HUES48 (cell line): Measurements from ENCODE around the gene HOMER3.
"Not testable (repeated sequence)": the region's sequence is repeated elsewhere in the genome, so short reads cannot be mapped to it uniquely, and the experiment has no call there.

ENCODE experiments used
- H3K27ac ChIP-seq: one replicate; pipeline ENCODE4 v1.7.0; 2013; ENCODE audit warnings: low read depth, low read length, inconsistent platforms
- H3K27me3 ChIP-seq: 2 replicates; pipeline ENCODE4 v1.6.1; 2013; ENCODE audit warnings: mild to moderate bottlenecking, low read length; ENCODE audit not compliant: control insufficient read depth, insufficient read depth
- H3K36me3 ChIP-seq: 2 replicates; pipeline ENCODE4 v1.6.1; 2013; ENCODE audit warnings: low read length; ENCODE audit not compliant: control insufficient read depth, insufficient read depth
- H3K4me1 ChIP-seq: 2 replicates; pipeline ENCODE4 v1.6.1; 2013; ENCODE audit warnings: mild to moderate bottlenecking, low read length; ENCODE audit not compliant: control insufficient read depth, insufficient read depth
- H3K4me3 ChIP-seq: 2 replicates; pipeline ENCODE4 v1.5.1; 2013; ENCODE audit warnings: mild to moderate bottlenecking, low read depth, low read length
- H3K9ac ChIP-seq: 2 replicates; pipeline ENCODE4 v1.6.1; 2013; ENCODE audit warnings: mild to moderate bottlenecking, low read depth, low read length, moderate library complexity
- H3K9me3 ChIP-seq: 2 replicates; pipeline ENCODE4 v1.6.1; 2013; ENCODE audit warnings: low read length; ENCODE audit not compliant: control insufficient read depth, insufficient read depth

HOMER3 gene

DNA sequence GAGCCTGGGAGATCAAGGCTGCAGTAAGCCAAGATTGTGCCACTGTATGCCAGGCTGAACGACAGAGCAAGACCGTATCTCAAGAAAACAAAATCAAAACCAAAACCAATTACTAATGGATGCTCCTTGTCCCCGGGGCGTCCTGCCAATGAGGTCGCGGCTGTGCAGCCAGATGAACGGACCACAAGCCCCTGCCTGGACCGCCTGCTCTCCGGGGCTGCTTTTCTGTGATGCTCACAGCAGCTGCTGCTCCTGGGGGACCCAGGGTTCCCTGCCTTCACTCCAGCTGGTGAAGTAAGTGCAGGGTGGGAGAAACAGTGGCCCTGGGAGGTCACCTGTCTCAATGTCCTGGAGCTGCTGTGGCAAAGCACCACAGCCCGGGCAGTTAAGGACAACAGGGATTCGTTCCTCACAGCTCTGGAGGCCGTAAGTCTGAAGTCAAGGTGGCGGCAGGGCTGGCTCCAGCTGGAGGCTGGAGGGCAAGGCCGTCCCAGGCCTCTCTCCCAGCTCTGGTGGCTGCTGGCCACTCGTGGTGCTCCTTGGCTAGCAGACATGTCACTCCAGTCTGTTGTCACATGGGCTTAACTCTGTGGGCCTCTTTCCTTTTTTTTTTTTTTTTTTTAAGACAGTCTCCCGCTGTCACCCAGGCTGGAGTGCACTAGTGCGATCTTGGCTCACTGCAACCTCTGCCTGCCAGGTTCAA, 31.9 kb downstream of the HOMER3 start:
- Histone ChIP-seq H3K36me3 (peaks cover 62% of the 10 kb centered on the region), H3K4me1 (no peaks in the 10 kb centered on the region), H3K4me3 (no peak overlapping the region), H3K9ac (no peak overlapping the region), H3K9me3 (no peaks in the 10 kb centered on the region), H3K27ac (no peak overlapping the region), H3K27me3 (no peaks in the 10 kb centered on the region)

GRCh38 chr19:18906605-18907519, 34.2 kb downstream of the HOMER3 start:
- H3K27ac ChIP-seq: no peak overlapping the region
- peaks cover 56% of the 10 kb centered on the region for H3K36me3 ChIP-seq
- no peak overlapping the region for H3K4me3 ChIP-seq
- no peak overlapping the region for H3K9ac ChIP-seq
- H3K4me1 ChIP-seq: no peaks in the 10 kb centered on the region
- no peaks in the 10 kb centered on the region for H3K27me3 ChIP-seq
- no peaks in the 10 kb centered on the region for H3K9me3 ChIP-seq

- Histone ChIP-seq H3K4me3 (no peak overlapping the region), H3K27me3 (no peaks in the 10 kb centered on the region), H3K9ac (no peak overlapping the region), H3K4me1 (no peaks in the 10 kb centered on the region), H3K27ac (no peak overlapping the region), H3K36me3 (peaks cover 58% of the 10 kb centered on the region), H3K9me3 (no peaks in the 10 kb centered on the region)
These were observed 35.3 kb downstream of the HOMER3 start for GRCh38 chr19:18905513-18906236.

DNA sequence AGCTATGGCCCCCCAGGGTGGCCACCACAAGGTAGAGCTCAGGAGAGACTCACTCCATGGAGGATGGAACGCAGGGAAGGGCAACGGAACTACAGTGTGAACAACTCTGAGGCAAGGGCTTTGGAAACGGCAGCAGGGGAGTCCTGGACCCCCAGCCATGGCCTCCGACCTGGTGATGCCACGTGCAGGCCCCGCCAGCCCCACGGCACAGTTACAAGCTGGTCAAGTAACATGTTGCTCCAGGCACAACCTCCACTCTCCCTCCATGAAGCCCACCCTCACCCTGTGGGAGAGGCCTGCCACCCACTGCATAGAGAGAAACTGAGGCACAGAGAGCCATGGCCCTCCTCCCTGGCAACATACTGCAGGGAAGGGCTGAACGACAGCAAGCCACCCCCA, 36.0 kb downstream of the HOMER3 start:
- Histone ChIP-seq H3K9ac (no peak overlapping the region), H3K4me1 (no peaks in the 10 kb centered on the region), H3K27ac (no peak overlapping the region), H3K4me3 (no peak overlapping the region), H3K27me3 (no peaks in the 10 kb centered on the region), H3K36me3 (peaks cover 57% of the 10 kb centered on the region), H3K9me3 (no peaks in the 10 kb centered on the region)

DNA sequence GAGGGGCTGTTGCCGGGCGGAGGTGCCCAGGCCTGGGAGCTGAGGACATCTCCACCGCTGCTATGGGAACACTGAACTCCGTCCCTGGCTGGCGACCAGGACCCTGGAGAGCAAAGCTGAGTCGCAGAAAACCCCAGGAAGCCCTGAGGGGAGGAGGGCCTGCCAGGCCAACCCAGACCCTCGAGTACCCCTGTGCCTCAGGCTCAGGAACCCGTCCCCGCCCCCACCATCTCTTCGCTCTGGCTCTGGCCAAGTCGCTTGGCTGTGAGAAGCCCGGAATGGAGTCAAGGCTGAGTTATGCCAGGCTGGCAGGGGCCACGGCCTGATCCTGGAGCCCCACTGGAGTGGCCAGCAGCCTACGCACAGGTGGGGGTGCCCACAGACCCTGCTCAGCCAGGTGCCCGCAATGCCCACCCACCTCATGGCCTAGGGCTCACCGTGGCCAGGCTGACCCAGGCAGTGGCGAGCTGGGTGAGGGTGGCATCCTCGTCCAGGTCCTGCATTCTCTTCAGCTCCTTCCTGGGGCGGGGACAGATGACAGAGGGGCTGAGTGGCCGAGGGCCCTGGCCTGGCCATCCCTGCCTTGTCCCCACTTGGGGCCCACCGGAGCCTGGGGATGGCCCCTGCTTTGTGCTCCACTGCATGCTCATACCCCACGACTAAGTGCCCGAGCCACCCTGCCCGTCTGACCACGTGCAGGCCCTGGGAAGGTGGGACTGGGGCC, 36.5 kb downstream of the HOMER3 start:
- H3K9ac ChIP-seq: no peak overlapping the region
- no peaks in the 10 kb centered on the region for H3K4me1 ChIP-seq
- no peaks in the 10 kb centered on the region for H3K9me3 ChIP-seq
- H3K27me3 ChIP-seq: no peaks in the 10 kb centered on the region
- H3K36me3 ChIP-seq: peaks cover 57% of the 10 kb centered on the region
- no peak overlapping the region for H3K4me3 ChIP-seq
- no peak overlapping the region for H3K27ac ChIP-seq

GRCh38 chr19:18903156-18904037, 37.6 kb downstream of the HOMER3 start:
- Histone ChIP-seq H3K27ac (no peak overlapping the region), H3K9me3 (no peaks in the 10 kb centered on the region), H3K4me1 (no peaks in the 10 kb centered on the region), H3K36me3 (peaks cover 55% of the 10 kb centered on the region), H3K9ac (no peak overlapping the region), H3K27me3 (no peaks in the 10 kb centered on the region), H3K4me3 (no peak overlapping the region)

DNA sequence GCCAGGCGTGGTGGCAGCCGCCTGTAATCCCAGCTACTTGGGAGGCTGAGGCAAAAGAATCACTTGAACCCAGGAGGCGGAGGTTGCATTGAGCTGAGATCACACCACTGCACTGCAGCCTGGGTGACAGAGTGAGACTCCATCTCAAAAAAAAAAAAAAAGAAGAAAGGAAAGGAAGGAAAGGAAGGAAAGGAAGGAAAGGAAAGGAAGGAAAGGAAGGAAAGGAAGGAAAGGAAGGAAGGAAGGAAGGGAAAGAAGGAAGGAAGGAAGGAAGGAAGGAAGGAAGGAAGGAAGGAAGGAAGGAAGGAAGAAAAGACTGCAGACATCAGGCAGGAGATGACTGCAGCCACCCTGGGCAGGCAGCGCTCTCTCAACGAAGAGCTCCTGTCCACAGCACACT, 38.5 kb downstream of the HOMER3 start:
- not testable (repeated sequence) for H3K4me1 ChIP-seq, H3K27me3 ChIP-seq, H3K4me3 ChIP-seq, H3K9me3 ChIP-seq, H3K27ac ChIP-seq, H3K9ac ChIP-seq
- peaks cover 50% of the 10 kb centered on the region for H3K36me3 ChIP-seq

- peaks cover 10% of the 10 kb centered on the region for H3K27me3 ChIP-seq
- H3K27ac ChIP-seq: no peak overlapping the region
- H3K36me3 ChIP-seq: peaks cover 40% of the 10 kb centered on the region
- no peak overlapping the region for H3K4me3 ChIP-seq
- no peaks in the 10 kb centered on the region for H3K4me1 ChIP-seq
- H3K9me3 ChIP-seq: no peaks in the 10 kb centered on the region
- no peak overlapping the region for H3K9ac ChIP-seq
These were observed 39.5 kb downstream of the HOMER3 start for GRCh38 chr19:18901491-18901890.

DNA sequence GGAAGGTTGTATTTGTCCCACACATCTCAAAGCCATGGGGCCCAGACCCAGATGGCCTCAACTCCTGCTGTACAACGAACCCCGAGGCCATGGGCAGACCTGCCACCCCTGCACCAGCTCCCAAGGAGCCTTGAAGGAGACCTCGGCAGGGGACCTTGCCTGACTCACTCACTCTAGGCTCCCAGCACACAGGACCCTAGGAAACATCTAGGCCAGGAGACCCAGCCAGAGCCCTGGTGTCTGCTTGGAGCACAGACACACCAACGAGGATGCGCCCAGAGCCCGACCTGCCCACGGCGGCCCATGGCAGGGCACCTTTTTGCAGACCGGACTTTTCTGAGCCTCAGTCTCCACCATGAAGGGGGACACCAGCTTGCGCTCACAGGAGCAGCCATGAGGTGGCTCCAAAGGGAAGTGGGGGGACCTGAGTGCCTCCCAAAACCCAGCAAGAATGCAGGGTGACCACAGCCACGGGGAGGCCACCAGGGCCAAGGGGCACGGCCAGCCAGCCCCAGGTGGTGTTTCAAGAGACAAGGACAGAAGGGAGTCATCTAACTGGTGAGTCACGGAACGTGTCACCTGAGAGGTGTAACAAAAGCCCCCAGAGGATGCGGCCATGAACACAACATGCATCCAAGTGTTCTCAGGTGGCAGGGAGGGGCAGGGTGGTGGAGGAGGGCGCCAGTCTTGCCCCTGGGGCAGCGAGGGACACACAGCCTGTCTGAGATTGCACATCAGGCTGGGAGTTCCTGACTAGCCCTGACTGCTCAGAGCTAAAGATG, 40.1 kb downstream of the HOMER3 start:
- Histone ChIP-seq H3K27ac (no peak overlapping the region), H3K4me1 (no peaks in the 10 kb centered on the region), H3K4me3 (no peak overlapping the region), H3K36me3 (peaks cover 34% of the 10 kb centered on the region), H3K27me3 (peaks cover 11% of the 10 kb centered on the region), H3K9ac (no peak overlapping the region), H3K9me3 (no peaks in the 10 kb centered on the region)
